ENCODE measurements around the gene SAMD4B.
A peak's percentile ranks its signal among the peaks of the same experiment; 100 is the strongest.

The SAMD4B gene

GRCh38 chr19:39408392-39409207 lies 66.4 kb downstream of the SAMD4B start:
- H2AFZ ChIP-seq (ENCODE audit: low read length), result no peak overlapping the region
- peaks cover 12% of the 10 kb centered on the region; the same call in 1 of the 2 replicates for H3K36me3 ChIP-seq (replicated peaks; ENCODE audit: insufficient read depth, low read length)
- TF ChIP-seq EZH2 (optimal IDR thresholded peaks at IDR 0.05; ENCODE audit: low read depth, low read length), result no peak
- no peak for TF ChIP-seq CTCF (IDR thresholded peaks at IDR 0.05; ENCODE audit: low read length)
- no peak for TF ChIP-seq EZH2phosphoT487 (IDR thresholded peaks at IDR 0.05; ENCODE audit: low read length)
- H3K27ac ChIP-seq (ENCODE audit: low read length), result peak overlapping the region; percentile 100
- peaks cover 24% of the 10 kb centered on the region for H3K79me2 ChIP-seq (ENCODE audit: low read length)
- peak overlapping the region; percentile 98 for H3K4me3 ChIP-seq (ENCODE audit: low read length)
- peak overlapping the region; percentile 99 for H3K9ac ChIP-seq (ENCODE audit: low read length)
- no peaks in the 10 kb centered on the region for H3K27me3 ChIP-seq (replicated peaks; ENCODE audit: insufficient read depth, low read length)
- H3K4me2 ChIP-seq (ENCODE audit: low read depth, low read length), result peak overlapping the region; percentile 99
- peaks cover 27% of the 10 kb centered on the region for H3K4me1 ChIP-seq (ENCODE audit: low read length)
- H3K9me2 ChIP-seq (replicated peaks; ENCODE audit: insufficient read depth, low read length), result no peaks in the 10 kb centered on the region
- peak; percentile 40 for DNase-seq
- peaks cover 79% of the 10 kb centered on the region for H3F3A ChIP-seq (ENCODE audit: insufficient read depth, low read length)
- no peaks in the 10 kb centered on the region for H3K9me3 ChIP-seq (replicated peaks; ENCODE audit: insufficient read depth, low read length)
- peaks cover 20% of the 10 kb centered on the region; the same call in 1 of the 2 replicates for H4K20me1 ChIP-seq (ENCODE audit: insufficient read depth, low read length)

- H3K79me2 ChIP-seq (ENCODE audit: low read length), result peaks cover 24% of the 10 kb centered on the region
- peak overlapping the region; percentile 99 for H3K9ac ChIP-seq (ENCODE audit: low read length)
- H2AFZ ChIP-seq (ENCODE audit: low read length), result no peak overlapping the region
- H3K9me3 ChIP-seq (replicated peaks; ENCODE audit: insufficient read depth, low read length), result no peaks in the 10 kb centered on the region
- H3K36me3 ChIP-seq (replicated peaks; ENCODE audit: insufficient read depth, low read length), result peaks cover 12% of the 10 kb centered on the region; the same call in 1 of the 2 replicates
- DNase-seq, result peak; percentile 90
- peak overlapping the region; percentile 98 for H3K4me3 ChIP-seq (ENCODE audit: low read length)
- no peaks in the 10 kb centered on the region for H3K9me2 ChIP-seq (replicated peaks; ENCODE audit: insufficient read depth, low read length)
- H3F3A ChIP-seq (ENCODE audit: insufficient read depth, low read length), result peaks cover 70% of the 10 kb centered on the region
- no peaks in the 10 kb centered on the region for H3K27me3 ChIP-seq (replicated peaks; ENCODE audit: insufficient read depth, low read length)
- TF ChIP-seq CTCF (IDR thresholded peaks at IDR 0.05; ENCODE audit: low read length), result 0 out of 2 replicates have a peak, but pooled peaks have one; percentile 6
- no peak for TF ChIP-seq EZH2 (optimal IDR thresholded peaks at IDR 0.05; ENCODE audit: low read depth, low read length)
- peak overlapping the region; percentile 100 for H3K27ac ChIP-seq (ENCODE audit: low read length)
- peak overlapping the region; percentile 99 for H3K4me2 ChIP-seq (ENCODE audit: low read depth, low read length)
- H3K4me1 ChIP-seq (ENCODE audit: low read length), result peaks cover 23% of the 10 kb centered on the region
- peaks cover 20% of the 10 kb centered on the region; the same call in 1 of the 2 replicates for H4K20me1 ChIP-seq (ENCODE audit: insufficient read depth, low read length)
These were observed 67.2 kb downstream of the SAMD4B start for GRCh38 chr19:39409208-39410016.

GRCh38 chr19:39410017-39410830 lies 68.0 kb downstream of the SAMD4B start:
- Histone ChIP-seq H4K20me1 (ENCODE audit: insufficient read depth, low read length) (peaks cover 20% of the 10 kb centered on the region; the same call in 1 of the 2 replicates), H3F3A (ENCODE audit: insufficient read depth, low read length) (peaks cover 62% of the 10 kb centered on the region), H3K9me2 (replicated peaks; ENCODE audit: insufficient read depth, low read length) (no peaks in the 10 kb centered on the region), H3K9me3 (replicated peaks; ENCODE audit: insufficient read depth, low read length) (no peaks in the 10 kb centered on the region), H3K36me3 (replicated peaks; ENCODE audit: insufficient read depth, low read length) (peaks cover 12% of the 10 kb centered on the region; the same call in 1 of the 2 replicates), H3K4me1 (ENCODE audit: low read length) (peaks cover 19% of the 10 kb centered on the region), H3K4me2 (ENCODE audit: low read depth, low read length) (peak overlapping the region; percentile 47), H3K79me2 (ENCODE audit: low read length) (peaks cover 24% of the 10 kb centered on the region), H3K9ac (ENCODE audit: low read length) (peak overlapping the region; percentile 99), H3K27ac (ENCODE audit: low read length) (peak overlapping the region; percentile 100), H3K27me3 (replicated peaks; ENCODE audit: insufficient read depth, low read length) (no peaks in the 10 kb centered on the region), H3K4me3 (ENCODE audit: low read length) (peak overlapping the region; percentile 98), H2AFZ (ENCODE audit: low read length) (no peak overlapping the region)
- DNase-seq, result peak; percentile 39
- TF ChIP-seq EZH2 (optimal IDR thresholded peaks at IDR 0.05; ENCODE audit: low read depth, low read length), result no peak
- TF ChIP-seq EZH2phosphoT487 (IDR thresholded peaks at IDR 0.05; ENCODE audit: low read length), result no peak
- TF ChIP-seq CTCF (IDR thresholded peaks at IDR 0.05; ENCODE audit: low read length), result no peak
